LNCaP clone FGC (cell line): ENCODE data around the gene HACE1.

Experiments
- DNase-seq: peaks from one replicate; pipeline ENCODE4 v3.0.0-alpha.2; 2011; ENCODE audit warnings: low read depth
- H3K4me3 ChIP-seq: 2 replicates; pipeline ENCODE4 v1.5.1; 2011; ENCODE audit warnings: mild to moderate bottlenecking, low read depth, low read length, control low read depth
- TF ChIP-seq, protein P1 (sequence below): IDR thresholded peaks from 2 replicates; pipeline ENCODE4 v1.5.1; 2012; ENCODE audit warnings: mild to moderate bottlenecking; ENCODE audit not compliant: control insufficient read depth, insufficient read depth; ENCODE audit errors: extremely low read depth

Gene HACE1

DNA sequence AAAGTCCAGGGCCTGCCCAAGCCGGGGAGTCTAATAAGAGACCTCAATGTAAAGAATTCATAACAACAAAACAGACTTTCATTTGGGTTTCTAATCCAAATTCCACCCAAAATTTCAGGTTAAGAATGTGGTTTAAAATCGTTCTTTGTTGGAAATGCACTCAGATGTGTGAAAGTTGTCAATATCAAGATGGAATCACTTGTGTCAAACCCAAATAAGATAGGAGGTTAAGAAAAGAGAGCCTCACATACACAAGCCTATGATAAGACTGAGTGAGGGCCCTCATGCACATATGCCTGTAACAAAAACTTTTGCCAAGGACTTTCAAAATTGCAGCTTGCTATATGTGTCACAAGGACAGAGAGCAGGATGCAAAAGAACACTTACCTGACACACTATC, 145.7 kb downstream of the HACE1 start:
- no peak for DNase-seq
- H3K4me3 ChIP-seq: no peak overlapping the region
- TF ChIP-seq, protein P1, sequence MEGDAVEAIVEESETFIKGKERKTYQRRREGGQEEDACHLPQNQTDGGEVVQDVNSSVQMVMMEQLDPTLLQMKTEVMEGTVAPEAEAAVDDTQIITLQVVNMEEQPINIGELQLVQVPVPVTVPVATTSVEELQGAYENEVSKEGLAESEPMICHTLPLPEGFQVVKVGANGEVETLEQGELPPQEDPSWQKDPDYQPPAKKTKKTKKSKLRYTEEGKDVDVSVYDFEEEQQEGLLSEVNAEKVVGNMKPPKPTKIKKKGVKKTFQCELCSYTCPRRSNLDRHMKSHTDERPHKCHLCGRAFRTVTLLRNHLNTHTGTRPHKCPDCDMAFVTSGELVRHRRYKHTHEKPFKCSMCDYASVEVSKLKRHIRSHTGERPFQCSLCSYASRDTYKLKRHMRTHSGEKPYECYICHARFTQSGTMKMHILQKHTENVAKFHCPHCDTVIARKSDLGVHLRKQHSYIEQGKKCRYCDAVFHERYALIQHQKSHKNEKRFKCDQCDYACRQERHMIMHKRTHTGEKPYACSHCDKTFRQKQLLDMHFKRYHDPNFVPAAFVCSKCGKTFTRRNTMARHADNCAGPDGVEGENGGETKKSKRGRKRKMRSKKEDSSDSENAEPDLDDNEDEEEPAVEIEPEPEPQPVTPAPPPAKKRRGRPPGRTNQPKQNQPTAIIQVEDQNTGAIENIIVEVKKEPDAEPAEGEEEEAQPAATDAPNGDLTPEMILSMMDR: no peak

DNA sequence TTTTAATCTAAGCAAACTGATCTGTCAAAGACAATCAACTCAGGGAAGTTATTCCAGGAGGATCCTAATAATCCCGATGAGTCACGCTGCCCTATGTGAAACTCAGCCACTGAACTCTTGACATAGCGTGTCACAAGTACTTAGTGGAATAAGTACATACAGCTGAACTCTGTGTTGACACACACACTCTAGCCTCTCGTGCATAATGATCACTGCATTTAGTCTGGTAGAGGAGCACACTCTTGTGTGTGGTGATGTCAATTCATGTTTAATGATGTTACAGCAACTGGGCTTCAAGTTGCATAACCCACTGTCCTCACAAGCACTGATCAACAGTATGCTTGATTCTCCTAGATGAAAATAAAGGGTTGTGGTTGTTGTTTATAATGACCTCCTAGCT, 148.3 kb downstream of the HACE1 start:
- no peak overlapping the region for H3K4me3 ChIP-seq
- peak; percentile 46 for DNase-seq
- TF ChIP-seq, protein P1: no peak

DNA sequence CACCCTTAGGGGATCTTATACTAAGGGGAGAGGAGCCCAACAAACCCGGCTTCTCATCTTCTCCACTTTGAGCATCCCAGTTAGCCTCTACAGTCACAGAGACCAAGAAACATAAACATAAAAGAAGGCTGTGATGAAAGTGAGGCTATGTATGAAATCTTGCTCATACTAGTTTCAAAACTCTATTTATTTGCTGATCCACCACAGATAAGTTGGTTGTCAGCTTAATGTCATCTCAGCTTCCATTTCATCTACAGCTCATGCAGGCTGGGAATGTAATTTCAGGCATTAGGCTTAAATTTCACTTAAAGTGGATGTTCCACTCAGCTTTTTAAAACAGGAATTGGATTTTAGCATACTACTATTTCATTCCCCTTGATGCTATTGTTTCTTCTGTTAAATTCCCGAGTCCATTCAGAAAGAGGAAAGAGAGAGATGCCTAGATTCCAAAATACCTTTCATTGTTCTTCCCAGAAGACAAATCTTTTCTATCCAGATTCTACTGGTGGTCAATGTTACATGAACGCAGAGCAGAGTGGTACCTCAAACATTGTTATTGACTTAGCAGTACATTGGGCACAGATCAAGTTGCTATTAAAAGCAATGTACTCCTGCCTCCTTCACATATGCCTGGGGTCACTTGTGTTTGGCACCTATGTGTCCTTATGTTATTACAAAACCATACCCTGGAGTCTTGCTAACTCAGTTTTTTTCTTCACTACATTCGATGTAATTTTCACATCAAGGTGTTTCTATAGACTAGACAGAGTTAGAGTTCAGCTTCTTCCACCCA, 149.0 kb downstream of the HACE1 start:
- no peak for DNase-seq
- TF ChIP-seq, protein P1: no peak
- no peak overlapping the region for H3K4me3 ChIP-seq

DNA sequence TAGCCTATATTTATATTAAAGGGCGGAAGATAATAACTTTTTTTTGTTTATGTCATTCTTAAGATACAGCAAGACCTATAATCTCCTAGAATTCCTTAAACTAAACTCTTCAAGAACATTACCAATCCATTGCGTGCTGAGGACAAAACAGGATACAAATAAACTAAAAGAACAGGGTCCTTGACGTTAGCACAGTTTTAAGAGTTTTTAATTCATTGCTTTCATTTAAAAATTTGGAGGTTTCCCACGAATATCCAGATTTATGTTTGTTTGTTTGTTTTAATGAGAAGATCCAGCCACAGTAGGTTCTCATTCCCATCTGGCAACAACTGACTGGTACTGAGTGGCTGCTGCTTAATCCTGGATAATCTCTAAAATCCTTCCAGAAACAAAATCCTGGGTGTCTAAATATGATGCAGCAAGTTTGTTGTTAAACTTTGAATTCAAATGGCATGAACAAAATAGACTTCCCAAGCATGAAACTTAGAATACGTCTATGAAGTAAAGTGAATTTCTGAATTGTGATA, 153.7 kb downstream of the HACE1 start:
- H3K4me3 ChIP-seq: no peak overlapping the region
- TF ChIP-seq, protein P1: no peak
- no peak for DNase-seq

DNA sequence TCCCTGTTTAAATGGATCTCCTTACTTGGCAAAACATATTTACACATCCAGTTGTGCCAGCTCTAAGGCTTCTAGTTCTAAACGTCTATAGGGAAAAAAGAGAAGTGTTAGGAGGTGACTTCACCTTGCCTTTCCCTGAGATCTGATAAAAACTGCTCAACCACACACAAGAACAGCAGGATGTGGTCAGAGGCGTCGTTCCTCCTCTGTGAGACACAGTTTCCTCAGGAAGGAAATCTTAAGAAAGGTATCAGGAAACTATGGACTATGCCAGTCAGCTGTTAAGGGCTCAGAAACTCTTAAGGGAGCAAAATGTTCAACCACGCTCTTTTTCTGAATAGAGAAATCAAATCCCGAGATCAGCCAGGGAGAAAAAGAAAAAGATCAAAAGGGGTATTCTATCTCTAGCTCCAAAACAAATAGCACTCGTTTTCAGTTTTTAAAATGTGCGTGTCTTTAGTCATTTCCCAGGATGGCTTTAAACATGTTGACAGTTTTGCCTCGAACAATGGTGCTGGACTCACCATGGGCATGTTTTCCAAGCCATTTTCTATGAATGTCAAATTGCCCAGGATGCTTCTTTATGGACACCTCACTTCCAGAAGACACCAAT, 154.5 kb downstream of the HACE1 start:
- TF ChIP-seq, protein P1: no peak
- H3K4me3 ChIP-seq: no peak overlapping the region
- no peak for DNase-seq

DNA sequence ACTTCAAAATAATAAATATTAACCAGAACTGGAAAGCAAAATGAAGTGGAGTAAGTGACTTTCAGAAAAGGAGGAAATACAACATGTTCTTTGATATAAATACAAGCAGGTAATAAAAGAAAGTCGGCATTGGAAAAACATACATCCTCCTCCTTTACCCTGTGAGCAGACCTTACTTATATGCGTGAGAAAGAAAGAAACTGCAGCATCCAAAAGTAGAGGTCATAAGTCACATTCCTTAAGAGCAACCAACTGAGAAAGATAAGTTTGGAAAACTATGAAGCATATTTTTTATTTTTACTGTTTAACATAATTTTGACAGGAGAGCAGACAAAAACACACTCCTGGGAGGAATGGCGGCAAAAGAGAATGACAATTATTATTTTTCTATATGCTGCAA, 155.5 kb downstream of the HACE1 start:
- no peak overlapping the region for H3K4me3 ChIP-seq
- no peak for DNase-seq
- TF ChIP-seq, protein P1: no peak
